AG09319 (cell line): ENCODE data around the gene TAS1R1.

Experiments used
- DNase-seq: peaks from one replicate; pipeline ENCODE4 v3.0.0-alpha.2; 2010; ENCODE audit warnings: low read depth; ENCODE audit errors: extremely low read depth
- CTCF ChIP-seq: IDR thresholded peaks from 2 replicates; pipeline ENCODE4 v1.5.1; 2011; ENCODE audit warnings: low read depth, mild to moderate bottlenecking, inconsistent platforms, low read length, moderate library complexity

Gene TAS1R1

DNA sequence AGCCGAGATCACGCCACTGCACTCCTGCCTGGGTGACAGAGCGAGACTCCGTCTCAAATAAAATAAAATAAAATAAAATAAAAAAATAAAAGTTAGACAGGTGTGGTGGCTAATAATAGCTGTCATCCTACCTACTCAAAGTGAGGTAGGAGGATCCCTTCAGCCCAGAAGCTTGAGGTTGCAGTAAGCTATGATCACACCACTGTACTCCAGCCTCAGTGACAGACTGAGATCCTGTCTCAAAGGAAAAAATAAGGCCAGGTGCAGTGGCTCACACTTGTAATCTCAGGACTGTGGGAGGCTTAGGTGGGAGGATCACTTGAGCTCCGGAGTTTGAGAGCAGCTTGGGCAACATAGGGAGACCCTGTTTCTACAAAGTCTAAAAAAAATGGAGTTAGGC lies 18.8 kb upstream of the TAS1R1 start:
- no peak for DNase-seq
- TF ChIP-seq CTCF, result no peak

DNA sequence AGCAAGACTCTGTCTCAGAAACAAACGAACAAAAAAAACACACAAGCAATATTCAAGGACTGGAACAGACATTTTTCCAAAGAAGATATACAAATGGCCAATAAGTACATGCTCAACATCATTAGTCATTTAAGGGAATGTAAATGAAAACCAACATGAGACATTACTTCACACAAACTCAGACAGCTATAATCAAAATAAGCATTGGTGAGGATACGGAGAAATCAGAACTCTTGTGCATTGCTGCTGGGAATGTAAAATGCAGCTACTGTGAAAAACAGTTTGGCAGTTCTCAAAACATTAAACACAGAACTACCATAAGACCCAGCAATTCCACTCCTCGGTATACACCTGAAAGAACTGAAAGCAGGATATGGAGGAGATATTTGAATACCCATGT lies 16.2 kb upstream of the TAS1R1 start:
- DNase-seq, result no peak
- TF ChIP-seq CTCF, result no peak

GRCh38 chr1:6544831-6545230 lies 10.3 kb upstream of the TAS1R1 start:
- DNase-seq, result no peak
- TF ChIP-seq CTCF, result no peak

DNA sequence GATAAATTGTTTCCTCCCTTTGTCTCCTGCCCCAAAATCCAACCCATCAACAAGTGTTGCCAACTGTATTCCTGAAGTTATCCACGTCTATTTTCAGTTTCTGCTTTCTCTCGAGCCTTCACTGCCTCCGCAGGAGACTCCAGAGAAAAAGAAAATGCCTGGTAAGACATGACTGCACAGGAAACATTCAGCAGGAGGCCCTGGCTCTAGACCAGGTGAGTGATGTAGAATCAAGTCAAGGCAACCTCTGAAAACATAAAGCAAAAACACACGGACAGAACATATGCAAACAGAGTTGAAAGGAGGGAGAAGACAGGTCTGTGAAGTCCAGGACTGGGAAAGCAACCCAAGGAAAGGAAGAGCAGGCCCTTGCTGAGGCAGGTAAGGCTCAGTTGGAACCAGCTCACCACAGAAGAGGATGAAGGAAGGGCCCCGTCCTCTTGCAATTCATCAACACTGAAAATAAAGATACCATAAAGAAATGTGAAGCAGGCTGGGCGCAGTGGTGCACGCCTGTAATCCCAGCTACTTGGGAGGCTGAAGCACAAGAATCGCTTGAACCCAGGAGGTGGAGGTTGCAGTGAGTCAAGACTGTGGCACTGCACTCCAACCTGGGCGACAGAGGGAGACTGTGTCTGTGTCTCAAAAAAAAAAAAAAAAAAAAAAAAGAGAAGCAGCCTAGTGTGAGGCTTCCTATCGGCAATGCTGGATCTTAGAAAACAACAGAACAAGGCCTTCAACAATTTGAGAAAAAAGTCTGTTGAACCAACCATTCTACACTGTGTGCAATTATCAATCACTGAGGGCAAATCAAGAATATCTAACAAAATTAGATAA lies 9.6 kb upstream of the TAS1R1 start:
- DNase-seq, result no peak
- no peak for TF ChIP-seq CTCF

- TF ChIP-seq CTCF, result no peak
- no peak for DNase-seq
Measured at GRCh38 chr1:6546326-6546725, 8.8 kb upstream of the TAS1R1 start.

DNA sequence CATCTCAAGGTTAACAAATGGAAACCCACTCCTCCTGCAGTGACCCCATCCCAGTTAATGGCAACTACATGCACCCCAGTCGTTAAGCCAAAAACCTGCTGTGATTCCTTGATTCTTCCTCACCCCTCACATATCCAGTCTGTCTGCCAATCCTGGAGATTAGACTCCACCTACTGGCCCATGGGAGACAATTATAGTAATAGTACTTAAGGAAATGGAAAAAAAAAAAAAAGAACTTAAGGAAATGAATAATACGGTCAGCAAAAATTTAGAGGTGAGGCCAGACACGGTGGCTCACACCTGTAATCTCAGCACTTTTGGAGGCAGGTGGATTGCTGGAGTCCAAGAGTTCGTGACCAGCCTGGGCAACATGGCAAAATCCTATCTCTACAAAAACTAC lies 7.8 kb upstream of the TAS1R1 start:
- DNase-seq, result no peak
- TF ChIP-seq CTCF, result no peak

GRCh38 chr1:6554031-6554906 lies 838 bp upstream of the TAS1R1 start, which contains the start of gene NOL9:
Gene NOL9, minus strand, starts transcription at chr1:6554513. Its CDS starts 11 bp downstream, at chr1:6554502.
- peak; percentile 76 for DNase-seq
- peak; percentile 97 for TF ChIP-seq CTCF
